NCI-H1436 (cell line): ENCODE measurements around the gene HIP1R.
"Not testable (repeated sequence)": the region's sequence is repeated elsewhere in the genome, so short reads cannot be mapped to it uniquely, and the experiment has no call there.

ENCODE experiments used
- DNase-seq: peaks from one replicate; lab custom pipeline; 2025; lab: John Stamatoyannopoulos, UW

Gene HIP1R

GRCh38 chr12:122876281-122876680 lies 41.0 kb downstream of the HIP1R start:
- not testable (repeated sequence) for DNase-seq

GRCh38 chr12:122876731-122877130 lies 41.5 kb downstream of the HIP1R start:
- no peak for DNase-seq

- no peak for DNase-seq
These were observed 43.7 kb downstream of the HIP1R start for GRCh38 chr12:122878780-122879612.

GRCh38 chr12:122880155-122880667 lies 45.0 kb downstream of the HIP1R start:
- DNase-seq: no peak

- peak; percentile 8 for DNase-seq
These were observed 45.4 kb downstream of the HIP1R start for GRCh38 chr12:122880668-122881067.

- DNase-seq: no peak
These were observed 47.8 kb downstream of the HIP1R start for GRCh38 chr12:122882908-122883558.

- DNase-seq: no peak
These were observed 49.0 kb downstream of the HIP1R start for GRCh38 chr12:122884091-122884826.

GRCh38 chr12:122884860-122885259 lies 49.6 kb downstream of the HIP1R start:
- DNase-seq: no peak

GRCh38 chr12:122886161-122886560 lies 50.9 kb downstream of the HIP1R start:
- DNase-seq: no peak

- no peak for DNase-seq
These were observed 51.9 kb downstream of the HIP1R start for GRCh38 chr12:122886851-122887818.

- DNase-seq: no peak
These were observed 52.6 kb downstream of the HIP1R start for GRCh38 chr12:122887819-122888212.

GRCh38 chr12:122888232-122888752 lies 53.0 kb downstream of the HIP1R start:
- DNase-seq: peak; percentile 38

GRCh38 chr12:122889761-122890520 lies 54.7 kb downstream of the HIP1R start:
- no peak for DNase-seq

GRCh38 chr12:122891661-122892525 lies 56.6 kb downstream of the HIP1R start:
- DNase-seq: no peak

GRCh38 chr12:122892724-122893123 lies 57.5 kb downstream of the HIP1R start:
- not testable (repeated sequence) for DNase-seq

- no peak for DNase-seq
These were observed 58.2 kb downstream of the HIP1R start for GRCh38 chr12:122893208-122894153.

GRCh38 chr12:122894193-122895121 lies 59.2 kb downstream of the HIP1R start:
- DNase-seq: no peak
